Medulla oblongata (tissue), 1 donor: ENCODE data around the gene DCAF6.

Source experiments
- DNase-seq: peaks from one replicate; pipeline ENCODE4 v3.0.0-alpha.2; 2015; ENCODE audit errors: extremely low spot score

The DCAF6 gene

DNA sequence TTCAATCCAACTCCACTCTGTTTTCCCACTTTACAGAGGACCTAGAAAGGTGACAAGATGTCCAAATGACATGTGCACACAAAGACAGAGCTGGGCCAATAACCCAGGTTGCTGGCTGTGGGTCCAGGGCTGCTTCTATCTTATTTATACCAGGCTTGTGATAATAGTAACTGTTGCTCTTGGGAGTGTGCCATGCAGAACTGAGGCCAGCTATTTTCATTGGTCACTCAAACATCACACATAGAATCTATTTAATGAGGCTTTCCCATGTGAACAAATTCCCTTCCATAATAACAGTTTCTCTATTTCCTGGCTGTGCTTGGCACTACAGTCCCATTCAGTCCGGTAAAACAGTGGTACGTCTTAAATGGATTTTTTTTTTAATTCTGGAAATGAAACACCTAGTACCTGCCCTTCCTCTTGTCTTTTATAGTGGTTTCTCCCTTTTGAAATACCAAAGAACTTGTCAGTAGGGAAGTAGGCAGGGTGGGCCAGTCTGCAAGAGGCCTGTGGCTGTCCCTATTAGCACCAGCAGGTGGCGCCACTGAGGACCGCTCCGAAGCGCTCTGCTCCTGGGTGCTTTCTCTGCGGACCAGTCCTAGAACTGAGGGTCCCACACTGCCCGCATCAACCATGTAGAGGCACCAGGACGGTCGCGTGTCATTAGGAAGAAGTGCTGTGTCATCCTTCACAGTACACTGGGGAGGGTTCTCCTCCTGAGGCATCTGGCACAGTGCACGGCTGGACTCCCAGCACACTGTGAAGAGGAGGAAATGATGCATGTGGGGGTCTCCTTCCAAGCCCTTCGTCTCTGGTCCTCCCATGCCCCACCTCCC is 148.1 kb downstream of the DCAF6 start:
- peak; percentile 42 for DNase-seq

DNA sequence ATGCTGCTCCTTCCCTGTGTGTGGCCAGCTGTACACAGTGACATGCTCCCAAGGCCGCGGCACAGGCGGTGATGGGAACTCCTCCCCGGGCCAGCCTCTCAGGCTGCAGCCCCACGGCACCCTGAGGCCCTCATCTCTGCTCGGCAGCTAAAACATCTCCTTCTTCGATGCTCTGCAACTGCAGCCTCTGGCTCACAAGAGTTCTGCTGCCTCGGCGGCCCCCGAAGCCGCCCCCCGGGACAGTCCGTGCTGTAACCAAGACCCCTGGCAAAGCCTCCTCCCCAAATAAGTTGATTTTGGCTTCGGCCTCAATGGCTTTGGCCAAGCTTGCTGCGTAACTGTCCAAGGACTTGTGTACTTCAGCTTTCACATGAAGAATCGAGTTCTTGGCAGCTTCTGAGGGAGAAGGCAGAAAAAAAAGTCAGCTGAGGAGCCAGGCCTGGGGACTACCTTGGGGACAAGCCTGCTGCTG is 149.0 kb downstream of the DCAF6 start:
- DNase-seq = peak; percentile 69

DNA sequence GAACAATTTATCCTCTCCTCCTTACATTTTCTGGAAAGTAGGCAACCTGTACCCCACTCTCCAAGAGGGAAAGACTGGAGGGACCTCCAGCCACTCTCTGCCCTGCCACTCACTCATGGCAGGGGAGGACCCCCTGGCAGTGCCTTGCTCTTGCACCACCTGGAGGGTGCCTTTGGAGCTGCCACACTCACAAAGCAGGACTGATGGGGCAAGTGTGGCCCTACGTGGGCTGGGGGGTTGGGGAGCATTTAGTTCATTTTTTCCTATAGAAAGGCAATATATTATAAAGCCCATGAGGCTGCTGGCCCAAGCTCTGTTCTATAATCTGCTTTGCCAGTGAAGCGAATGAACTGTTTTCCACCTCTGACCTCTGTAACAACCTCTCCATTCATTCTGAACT is 150.0 kb downstream of the DCAF6 start:
- DNase-seq = no peak

DNA sequence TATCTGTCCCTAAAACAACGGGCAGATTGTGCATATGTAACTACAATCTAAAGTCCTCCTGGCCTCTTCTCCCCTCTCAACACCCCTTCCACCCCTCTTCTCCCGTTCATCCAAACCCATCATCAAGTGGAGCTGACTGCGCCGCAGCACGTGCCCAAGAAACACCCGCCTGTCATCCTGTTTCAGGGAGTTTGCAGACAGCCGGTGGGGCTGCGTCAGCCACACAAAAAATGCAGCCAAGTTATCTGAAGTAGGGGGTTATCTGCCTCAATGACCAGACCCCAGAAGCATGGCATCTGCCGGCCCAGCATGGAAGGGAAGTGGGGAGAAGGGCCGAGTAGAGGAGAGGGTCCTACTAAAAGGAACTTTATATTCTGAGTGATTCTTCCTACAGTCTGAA is 151.2 kb downstream of the DCAF6 start:
- DNase-seq = no peak

DNA sequence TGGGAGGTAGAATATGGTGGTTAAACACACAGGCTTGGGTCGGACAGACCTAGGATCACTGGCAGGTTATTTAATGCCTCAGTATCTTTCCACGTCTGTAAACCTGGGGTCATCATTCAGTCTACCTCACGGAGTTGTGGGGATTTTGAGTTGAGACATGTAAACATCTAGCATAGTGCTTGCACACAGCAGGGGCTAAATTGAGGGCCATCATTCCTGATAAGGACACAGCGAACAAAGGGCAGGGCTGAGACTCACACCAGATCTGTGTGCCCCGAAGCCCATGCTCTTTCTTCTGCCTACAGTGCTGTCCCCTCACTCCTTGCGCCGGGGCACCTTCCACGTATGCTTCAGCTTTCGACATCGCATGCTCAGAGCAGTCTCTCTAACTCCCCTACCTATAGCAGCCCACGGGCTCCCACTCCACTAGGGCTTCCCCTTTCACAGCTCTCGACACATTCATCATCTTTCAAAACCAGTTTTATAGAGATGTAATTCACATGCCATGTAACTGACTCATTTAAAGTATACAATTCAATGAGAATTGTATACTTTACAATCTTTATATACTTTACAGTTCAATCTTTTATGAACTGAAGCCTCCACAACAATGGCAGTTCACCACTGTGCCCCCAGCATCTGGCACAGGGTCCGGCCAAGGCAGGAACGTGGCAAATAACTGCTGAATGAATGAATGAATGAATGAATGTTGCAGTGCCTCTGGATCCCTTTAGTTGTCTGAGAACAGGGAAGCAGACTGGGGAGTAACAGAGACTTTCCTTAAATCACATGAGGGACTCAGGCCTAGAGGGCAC is 152.2 kb downstream of the DCAF6 start:
- DNase-seq = no peak

DNA sequence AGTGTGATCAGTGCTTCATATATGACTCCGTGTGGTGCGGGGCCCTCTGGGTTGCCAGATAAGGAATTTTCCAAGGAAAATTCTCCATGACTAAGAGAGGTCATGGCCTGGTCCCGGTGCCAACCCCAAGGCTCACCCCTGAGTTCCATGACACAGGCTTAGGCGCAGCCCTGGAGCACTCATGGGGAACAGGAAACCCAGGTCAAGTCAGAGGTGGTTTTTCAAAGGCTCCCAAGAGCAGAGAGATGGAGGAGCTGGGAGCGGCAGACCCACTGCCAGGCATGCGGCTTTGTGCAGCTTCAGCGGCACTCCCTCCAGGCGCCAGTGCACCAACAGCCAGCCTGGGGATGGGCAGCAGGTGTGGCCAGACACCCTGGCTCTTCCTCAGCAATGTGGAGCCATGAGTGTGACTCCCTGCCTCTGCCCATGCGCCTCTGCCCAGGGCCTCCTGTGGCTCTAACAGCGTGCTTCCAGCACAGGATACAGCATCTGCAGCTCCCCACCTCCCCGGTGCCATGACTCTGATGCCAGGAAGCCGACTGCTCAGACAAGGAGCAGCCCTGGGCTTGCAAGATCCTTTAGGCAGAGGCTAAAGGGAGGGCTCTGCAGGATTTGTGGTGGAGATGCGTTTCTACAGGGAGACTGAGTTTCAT is 153.0 kb downstream of the DCAF6 start:
- no peak for DNase-seq

DNA sequence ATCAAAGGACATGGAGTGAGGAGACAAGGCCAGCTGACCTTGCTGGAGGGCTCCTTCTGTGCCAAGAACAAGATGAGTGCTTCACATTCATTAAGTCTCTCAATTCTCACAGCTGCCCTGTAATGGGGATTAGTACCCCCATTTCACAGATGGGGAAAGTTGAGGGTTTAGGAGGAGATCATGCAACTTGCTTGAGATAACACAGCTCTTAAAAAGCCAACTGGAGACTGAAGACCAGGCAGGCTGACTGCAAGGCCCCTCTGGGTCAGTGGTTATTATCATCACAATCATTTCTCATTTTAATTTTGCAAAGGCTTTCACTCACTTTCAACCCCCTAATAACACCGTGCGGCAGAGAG is 153.5 kb downstream of the DCAF6 start:
- DNase-seq = no peak

DNA sequence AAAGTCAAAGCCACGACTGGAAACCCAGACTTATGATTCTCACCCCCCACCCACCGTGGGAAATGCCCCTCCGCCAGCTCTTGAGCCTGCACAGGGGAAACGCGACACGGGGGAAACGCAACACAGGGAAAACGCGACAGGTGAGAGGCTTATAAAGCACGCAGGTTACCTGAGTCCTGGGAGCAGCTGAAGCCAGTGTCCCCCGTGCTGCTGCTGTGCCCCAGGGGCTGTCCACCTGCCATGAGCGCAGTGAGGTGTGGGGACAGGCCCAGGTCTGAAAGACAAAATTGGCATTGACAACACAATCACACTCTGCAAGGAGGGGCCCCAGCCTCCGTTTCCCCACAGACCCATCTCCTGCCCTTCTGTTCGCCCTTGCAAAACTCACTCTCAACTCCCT is 153.9 kb downstream of the DCAF6 start:
- no peak for DNase-seq

DNA sequence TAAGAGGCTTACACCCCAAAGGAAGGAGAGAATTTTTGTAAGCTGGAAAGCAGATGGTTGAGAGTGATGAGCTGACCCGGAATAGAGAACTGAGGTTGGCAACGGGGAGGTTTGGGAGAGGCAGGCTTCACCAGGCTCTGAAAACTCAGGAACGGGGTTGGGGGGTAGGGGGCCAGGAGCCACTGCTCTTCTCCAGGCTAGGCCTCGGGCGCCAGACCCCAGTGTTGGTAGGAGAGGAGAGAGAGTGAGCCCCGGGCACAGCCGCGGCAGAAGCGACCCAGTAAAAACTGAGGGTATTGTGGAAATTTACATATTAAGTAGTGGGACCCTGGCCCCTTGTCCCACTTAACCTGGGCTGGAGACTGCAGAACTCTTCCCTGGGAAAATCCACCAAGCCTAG is 154.6 kb downstream of the DCAF6 start:
- DNase-seq = no peak

DNA sequence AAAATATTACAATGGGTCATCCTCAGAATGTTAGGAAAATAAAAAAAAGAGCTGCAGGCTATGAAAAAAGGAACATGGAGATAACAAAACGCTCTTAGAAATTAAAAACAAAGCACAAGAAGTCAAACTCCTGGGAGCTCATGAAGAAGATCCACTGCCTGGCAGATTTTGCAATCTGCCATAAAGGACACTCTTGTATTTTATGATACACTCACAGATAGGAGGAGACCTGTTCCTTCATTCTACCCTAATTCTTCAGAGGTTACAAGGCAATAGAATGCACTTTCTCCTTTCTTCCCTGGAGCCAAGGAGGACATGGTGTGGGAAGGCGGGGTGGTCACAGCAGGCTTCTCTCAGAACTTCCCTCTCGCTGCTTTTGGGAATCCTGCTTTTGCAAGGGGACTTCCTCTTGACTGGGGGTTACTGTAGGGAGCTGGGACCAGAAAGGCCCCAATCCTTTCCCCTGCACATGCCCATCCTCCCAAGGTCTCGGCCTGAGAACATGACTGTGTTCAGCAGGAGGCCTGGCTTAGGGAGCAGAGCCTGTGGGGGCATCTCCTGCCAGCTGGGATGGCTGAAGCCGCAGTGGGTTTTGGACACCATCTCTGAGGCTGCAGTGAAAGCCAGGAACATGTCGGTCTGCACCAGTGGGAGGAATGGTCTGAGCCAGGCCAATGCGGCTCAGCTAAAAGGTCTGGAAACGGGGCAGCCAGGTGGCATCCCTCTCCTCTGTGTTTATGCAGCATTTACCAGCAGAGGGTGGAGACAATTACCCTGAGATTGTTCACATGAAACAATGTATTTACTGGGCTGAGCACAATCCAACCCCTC is 155.5 kb downstream of the DCAF6 start:
- DNase-seq = peak; percentile 17

DNA sequence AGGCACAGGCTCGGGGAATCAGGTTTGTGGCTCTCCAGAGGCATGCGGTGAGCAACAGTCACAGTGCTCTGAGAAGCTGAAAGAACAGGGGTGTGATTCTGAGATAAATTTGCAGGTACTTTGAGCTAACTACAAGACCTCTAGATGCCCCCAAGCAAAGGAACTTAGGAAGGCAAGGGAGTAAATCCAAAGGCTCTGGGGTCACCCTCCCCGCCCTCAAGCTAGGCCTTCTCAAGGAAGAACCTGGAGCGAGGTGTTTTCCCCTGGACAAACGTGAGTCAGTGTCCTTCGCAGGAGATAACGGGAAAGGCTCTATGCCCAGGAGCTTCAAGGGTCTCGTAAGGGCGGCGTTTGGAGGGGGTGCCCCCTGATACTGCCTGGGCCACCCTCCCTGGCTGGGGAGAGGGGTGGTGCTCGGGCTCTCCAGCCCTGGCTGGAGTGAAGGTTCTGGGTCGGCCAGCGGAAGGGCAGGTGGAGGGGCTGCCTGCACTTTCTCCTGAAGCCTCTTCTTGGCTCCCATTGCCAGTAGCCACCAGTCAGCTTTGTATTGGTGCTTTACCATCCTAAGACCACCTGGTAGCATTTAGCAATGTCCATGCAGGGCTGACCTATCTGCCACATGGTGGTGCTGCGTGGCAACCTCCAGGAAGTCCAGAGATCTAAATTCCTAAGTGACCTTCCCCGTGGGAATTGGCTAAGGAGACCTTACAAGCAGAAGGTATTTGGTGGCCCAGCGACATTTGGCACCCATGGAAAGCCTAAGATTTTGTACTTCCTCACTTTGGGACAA is 156.3 kb downstream of the DCAF6 start:
- no peak for DNase-seq

DNA sequence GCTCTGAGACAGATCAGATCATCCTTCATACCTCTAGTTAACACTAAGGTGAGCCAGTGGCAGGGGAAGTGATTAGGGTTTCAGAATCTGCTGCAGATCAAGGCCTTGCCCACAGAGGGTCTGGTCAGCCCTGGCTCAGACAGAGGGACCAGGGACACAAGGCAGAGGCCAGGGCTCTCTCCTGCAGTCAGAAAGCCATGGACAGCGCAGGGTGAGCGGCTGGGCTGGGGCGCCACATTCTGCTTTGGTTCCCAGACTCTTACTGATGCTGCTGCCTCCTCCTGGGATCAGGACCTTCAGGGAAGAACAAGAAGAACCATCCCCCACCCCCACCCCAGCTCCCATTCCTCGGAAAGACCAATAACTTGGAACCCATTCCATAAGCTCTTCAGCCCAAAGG is 157.1 kb downstream of the DCAF6 start:
- no peak for DNase-seq

DNA sequence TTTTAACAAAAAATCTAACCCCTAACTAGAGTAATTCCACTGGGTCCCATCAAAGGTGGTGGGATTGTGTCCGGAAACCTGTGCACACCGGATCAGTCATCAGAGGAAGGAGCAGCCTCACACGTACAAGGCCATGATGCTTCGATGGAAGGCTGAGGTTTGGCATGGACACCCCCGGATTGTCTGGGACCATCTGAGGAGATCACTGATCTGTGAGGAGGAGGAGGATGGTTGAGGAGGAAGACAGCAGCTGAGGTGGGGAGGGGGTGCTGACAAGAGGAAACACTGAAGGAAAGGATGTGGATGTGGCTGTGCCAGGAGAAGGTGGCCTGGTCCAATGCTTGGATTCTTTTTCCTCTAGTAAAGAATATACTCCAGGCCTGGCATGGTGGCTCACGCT is 159.0 kb downstream of the DCAF6 start:
- no peak for DNase-seq

DNA sequence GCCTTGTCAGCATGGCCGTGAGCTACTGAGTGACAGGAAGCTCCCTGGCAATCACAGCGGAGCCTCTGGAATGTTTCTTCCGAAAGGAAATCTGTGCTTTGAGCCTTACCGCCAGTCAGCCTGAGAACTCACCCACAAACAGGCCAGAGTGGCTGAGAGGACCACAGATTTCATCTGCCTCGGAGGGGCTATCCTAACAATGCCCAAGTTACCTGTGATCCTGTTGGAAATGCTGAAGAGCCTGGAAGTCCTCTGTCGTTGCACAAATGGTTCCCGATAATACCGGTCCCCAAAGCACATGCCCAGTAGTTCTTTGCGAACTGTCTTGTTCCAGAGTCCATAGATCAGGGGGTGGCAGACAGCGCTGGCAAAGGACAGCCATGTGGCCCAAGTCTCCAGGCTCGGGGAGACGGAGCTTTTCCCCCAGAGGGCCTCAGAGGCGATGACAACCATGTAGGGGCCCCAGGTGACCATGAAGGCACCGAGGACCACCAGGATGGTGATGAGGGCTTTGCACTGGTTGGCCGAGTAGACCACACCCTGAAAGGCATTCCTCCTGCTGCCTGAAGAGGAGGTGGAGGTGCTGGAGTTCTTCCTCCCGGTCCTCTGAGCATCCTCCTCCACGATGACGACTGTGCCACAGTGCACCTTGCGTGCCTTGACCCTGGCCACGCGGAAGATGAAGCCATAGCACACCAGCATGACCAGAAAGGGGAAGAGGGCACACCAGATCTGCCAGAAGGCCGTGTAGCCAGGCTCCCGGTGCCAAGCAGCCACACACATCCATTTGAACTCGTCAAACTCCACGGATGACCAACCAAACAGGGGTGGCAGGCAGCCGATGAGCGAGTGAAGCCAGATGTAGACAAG is 160.0 kb downstream of the DCAF6 start:
- DNase-seq = peak; percentile 44

DNA sequence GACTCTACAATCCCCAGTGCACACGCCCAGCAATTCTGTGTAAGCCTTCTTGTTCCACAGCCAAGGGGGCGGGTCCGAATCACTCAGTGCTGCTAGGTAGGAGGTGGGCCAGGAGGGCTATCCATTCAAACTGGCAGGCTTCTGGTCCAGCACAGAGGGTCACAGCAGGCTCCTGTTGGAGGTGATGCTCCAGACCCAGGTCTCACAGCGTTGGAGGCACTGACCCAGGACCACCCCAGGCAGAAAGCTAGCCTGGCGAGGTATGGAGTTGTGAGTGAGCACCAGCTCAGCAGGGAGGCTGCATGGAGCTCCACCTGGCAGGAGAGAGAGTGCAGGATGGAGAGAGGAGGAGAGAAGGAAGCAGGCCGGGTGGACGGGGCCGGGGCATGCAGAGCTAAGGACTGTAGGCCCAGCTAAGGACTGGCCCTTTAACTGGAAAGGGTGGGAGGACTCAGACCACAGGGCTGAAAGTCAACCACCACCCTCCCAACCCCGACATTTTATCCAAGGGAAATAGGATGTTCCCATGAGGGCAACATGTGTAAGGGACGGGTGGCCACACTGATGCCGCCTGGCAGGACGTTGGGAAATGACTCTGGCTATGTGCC is 161.5 kb downstream of the DCAF6 start:
- no peak for DNase-seq

DNA sequence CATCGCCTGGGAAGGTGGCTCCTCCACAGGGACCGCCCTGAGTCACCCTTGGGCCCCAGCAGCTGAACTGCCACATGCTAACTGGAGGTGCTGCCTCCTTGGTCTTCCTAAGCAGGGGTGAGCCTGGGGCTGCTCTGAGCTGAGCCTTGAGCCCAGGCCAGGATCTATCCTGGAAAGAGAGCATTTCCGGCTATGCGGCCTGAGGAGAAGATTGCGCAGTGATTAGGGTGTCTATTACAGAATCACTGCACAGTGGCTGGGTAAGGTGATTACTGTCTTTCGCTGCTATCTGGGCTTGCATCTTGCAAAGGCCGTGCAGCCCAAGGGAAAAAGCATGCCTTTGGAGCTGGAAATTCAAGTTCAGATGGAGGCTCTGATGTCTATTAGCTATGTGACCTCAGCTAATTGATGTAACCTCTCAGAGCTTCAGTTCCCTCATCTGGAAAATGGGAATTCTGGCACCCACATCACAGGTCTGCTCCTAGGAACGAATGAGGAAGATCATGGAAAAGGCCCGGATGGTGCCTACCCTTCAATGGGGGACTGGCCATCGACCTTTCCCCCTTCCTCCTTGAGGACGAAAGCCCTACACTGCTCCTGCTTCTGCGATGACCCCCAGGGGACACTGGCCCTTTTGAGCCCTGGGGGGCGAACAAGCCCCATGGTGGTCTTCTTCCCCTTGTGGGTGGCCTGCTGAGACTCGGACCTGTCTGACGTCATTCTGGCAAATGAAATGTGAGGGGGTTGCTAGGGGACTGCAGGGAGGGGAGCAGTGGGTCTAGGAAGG is 162.2 kb downstream of the DCAF6 start:
- no peak for DNase-seq

DNA sequence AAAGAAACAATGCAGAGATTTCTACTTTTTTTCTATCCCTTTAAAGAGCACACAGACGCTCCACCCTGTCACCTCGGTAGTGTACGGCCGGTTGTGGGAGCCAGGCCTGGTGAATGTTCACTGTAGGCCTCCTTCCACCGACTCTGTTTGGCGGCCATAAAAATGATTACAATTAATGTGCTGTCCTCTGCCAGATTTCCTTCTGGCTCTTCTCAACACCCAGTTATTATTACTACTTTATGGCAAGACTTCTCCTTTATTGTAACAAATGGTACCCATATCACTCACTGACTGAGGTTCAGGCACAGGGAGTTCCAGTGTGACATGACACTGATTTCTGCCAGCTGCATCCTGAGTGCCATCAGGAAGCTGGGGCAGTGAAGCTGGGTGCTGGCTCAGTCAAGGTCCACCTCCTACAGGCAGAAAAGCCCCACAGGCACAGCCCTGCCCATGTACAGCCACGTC is 162.9 kb downstream of the DCAF6 start:
- no peak for DNase-seq

DNA sequence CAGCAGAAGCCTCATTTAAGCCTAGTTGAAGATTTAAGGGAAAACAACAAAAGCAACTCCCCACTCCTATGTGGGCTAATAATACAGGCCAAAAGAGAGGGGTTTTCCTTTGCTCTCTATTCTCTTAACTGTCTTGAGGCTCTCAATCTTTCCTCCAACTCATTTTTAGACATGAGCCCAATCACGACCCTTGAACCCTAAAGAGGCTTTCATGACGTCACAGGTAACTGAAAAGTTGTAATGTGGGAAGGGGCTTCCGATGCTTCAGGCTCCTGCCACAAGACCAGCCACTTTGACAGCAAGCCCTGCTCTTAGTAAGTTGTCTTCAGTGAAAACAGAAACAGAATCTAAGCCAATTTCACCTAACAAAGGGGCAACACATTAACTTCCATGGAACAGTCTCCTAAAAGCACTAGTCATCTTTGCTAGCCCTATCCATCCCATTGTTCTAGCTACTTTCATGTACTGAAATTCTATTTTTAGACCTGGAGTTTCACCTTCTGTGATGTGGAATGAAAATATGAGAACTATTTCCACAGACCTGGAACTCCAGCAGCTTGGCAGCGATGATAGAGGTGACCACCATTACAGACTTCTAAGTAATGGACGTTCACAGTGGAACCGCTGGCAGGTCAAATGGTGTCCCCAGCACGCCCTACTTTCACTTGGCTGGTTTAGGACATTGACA is 164.0 kb downstream of the DCAF6 start:
- DNase-seq = no peak
